Measurements from ENCODE around the gene TNFRSF4. TPM values are rescaled to one million over a fixed set of nuclear protein-coding genes. Genes with fewer than 3 reads are reported as not detected.
A peak's percentile ranks its signal among the peaks of the same experiment; 100 is the strongest.

Gene TNFRSF4
- total and polyA plus RNA-seq, 2 of the 13 experiments (the other 11 are each of a cell fraction or from before 2014, with no cell fraction given) = not detected

- TF ChIP-seq ZNF605 (CRISPR knock-in tag; IDR thresholded peaks at IDR 0.05) = no peak
- no peak for TF ChIP-seq ZNF646 (CRISPR knock-in tag; IDR thresholded peaks at IDR 0.05)
- TF ChIP-seq ZFP36 (IDR thresholded peaks at IDR 0.05; ENCODE audit: borderline replicate concordance, low read depth, low read length, partially characterized antibody) = no peak
- 0 out of 2 replicates have a peak, but pooled peaks have one; percentile 12 for TF ChIP-seq SAP130 (CRISPR knock-in tag; IDR thresholded peaks at IDR 0.05; ENCODE audit: low read depth)
- 0 out of 2 replicates have a peak, but pooled peaks have one; percentile 30 for TF ChIP-seq SNAPC5 (CRISPR knock-in tag; IDR thresholded peaks at IDR 0.05; ENCODE audit: borderline replicate concordance)
- no peak for TF ChIP-seq ZNF18 (CRISPR knock-in tag; IDR thresholded peaks at IDR 0.05; ENCODE audit: insufficient replicate concordance)
Observed at GRCh38 chr1:1185101-1185765, 28.7 kb downstream of the TNFRSF4 start (continued).
